GM04503 (cell line): ENCODE measurements around the gene XRCC3.

ENCODE experiments used
- DNase-seq: peaks from one replicate; pipeline ENCODE4 v3.0.0-alpha.2; 2012; ENCODE audit warnings: low read depth

Gene XRCC3

DNA sequence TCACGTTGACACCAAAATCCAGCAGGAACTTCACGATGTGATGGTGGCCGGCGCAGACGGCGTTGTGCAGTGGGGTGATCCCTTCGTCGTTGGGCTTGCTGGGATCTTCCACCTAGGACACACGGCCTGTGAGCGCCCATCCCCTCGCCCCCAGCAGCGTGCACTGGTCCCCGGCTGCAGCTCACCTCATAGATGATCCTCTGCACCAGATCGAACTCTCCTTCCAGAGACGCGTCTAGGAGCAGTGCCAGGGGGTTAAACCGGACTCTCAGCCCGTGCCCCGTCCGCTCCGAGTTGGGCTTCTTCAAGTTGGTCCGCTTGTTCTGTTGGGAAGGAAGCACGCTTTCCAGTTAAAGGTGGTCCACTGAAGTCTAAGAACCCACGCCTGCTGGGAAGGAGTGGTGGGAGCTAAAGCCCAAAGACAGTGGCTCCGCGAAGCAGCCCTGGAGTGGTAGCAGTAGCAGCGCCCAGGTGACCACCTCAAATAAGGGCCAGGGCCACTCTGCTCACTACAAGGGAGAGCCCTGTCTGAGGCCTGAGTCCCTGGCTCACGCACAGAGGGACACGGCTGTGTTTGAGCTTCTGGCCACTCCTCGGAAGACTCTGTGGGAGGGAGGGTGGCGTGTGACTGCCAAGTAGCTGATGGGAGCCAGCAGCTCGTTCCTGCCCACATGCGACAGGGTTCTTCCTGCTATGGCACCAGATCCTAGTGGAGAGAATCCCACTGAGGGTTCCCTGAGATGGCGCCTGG lies 23.6 kb upstream of the XRCC3 start:
- no peak for DNase-seq

GRCh38 chr14:103738166-103738565 lies 22.9 kb upstream of the XRCC3 start:
- no peak for DNase-seq

DNA sequence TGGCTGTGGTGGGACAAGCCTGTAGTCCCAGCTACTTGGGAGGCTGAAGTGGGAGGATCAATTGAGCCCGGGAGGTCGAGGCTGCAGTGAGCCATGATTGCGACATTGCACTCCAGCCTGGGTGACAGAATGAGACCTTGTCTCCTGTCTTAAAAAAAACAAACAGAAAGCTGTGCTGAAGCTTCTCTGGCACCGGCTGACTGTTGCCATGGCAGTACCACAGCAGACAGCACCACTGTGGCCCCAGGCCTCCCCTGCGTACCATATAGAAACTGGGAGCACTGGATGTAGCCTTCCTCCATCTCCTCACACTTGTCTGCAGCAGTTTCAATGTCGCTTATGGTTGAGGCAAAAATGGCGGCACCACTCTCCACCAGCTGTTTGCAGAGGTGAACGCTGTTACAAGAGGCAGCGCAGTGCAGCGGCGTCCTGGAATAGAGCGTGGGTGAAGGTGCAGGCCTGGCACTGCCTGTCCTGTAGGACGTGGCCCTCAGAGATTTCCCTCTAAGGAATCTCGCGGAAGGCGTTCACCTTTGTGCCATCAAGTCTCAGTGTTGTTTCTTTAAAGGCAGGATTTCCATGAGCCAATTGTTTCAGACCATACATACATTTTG lies 22.3 kb upstream of the XRCC3 start:
- no peak for DNase-seq

- DNase-seq = no peak
Measured at GRCh38 chr14:103736546-103737431, 21.5 kb upstream of the XRCC3 start.

DNA sequence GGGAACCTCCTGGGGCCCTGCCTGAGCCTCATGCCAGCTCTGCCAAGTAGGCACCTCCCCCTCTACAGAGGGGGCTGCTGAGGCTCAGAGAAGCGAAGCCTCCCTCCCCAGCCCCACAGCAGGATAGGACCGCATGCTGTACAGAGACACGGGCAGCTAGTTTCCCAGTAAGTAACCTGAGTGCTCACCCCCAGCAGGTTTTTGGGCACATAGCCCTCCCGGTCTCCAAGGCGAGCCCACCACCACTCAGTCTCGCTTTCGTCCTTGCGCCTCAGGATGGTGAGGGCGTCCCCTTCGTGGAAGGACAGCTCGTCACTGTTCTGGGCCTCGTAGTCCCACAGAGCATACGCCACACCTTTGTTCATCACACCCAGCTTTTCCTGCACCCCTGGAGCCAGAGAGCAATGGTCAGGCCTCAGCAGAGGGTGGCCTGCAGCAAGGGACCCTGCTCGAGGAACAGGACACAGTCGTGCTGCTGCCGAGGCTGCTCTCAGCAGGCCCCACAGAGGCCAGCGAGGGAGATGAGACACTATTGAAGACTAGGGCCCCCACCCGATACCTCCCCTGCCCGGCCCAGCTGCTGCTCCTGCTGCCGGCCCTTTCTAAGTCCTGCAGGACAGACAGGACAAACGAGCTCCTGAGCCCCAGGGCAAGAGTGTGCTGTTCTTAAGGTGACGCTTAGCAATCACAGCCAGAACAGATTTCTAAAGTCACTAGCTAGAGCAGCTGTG lies 20.7 kb upstream of the XRCC3 start:
- DNase-seq = no peak

DNA sequence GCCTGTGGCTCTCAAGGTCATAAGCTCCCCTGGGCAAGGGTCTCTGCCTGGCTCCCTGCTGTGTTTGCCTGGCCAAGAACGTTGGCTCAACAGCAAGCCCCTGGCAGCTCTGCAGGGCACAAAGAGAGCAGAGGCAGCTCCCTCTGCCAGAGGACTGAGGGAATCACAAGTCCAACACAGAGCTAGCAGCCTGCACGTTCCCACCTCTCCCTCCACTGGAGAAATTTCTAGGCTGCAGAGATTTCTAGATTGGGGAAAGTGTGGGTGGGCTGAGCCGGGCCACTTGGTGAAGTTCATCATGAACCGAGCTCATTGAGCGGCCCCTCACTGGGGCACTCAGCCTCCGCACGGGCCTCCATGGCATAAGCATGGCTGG lies 20.2 kb upstream of the XRCC3 start:
- no peak for DNase-seq

DNA sequence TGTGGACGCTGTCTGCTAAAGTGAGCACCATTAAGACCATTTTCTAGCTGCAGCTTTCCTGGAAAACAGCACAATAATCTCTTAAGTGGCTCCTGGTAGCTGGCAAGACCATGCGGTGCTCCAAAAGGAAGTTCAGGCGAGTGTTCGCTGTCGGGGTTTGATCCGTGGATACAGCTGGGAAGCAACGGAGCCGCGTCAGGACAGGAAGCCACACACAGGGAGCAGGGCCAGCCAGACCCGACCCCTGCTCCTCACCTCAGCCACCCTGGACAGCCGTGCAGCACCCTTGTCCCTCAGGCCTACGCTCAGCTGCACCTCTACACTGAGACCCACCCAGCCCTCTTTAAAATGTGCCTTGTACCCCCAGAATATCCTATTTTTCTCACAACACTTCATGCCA lies 19.8 kb upstream of the XRCC3 start:
- DNase-seq = no peak

DNA sequence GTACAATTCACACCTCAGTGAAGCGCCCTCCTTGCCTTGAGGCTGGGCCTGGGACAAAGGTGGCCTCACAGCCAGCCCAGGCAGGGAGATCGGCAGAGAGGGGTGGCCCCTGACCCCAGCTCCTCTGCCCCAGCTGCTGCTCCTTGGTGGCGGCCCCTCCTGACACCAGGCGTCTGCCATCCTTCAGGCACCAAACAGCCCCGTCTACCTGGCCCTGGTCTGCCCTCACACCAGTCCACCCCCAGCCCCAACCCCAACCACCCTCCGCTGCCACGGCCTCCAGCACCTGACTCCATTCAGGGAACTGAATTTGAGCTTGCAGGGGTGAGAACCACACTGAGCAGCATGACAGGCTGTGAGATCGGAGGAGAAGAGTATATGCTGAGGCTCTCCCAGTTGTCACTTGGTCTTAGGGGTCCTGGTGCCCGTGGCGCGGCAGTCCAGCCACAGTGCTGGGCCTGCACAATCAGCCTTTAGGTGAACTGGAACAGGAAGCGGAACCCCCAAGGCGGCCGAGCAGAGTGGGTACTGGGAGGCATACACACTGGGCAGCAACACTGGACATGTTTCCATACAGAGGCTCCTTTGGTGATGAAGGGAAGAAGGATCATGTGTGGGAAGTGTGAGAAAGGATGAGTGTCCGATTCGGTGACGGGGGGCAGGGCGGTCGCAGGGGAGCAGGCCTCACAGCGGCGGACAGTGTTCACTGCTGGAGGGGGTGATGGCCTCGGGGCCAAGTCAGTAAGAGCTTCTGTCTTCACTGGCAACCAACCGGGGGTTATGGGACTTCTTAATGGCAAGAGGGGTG lies 19.0 kb upstream of the XRCC3 start:
- DNase-seq = no peak

- DNase-seq = no peak
Measured at GRCh38 chr14:103733651-103734050, 18.4 kb upstream of the XRCC3 start.

DNA sequence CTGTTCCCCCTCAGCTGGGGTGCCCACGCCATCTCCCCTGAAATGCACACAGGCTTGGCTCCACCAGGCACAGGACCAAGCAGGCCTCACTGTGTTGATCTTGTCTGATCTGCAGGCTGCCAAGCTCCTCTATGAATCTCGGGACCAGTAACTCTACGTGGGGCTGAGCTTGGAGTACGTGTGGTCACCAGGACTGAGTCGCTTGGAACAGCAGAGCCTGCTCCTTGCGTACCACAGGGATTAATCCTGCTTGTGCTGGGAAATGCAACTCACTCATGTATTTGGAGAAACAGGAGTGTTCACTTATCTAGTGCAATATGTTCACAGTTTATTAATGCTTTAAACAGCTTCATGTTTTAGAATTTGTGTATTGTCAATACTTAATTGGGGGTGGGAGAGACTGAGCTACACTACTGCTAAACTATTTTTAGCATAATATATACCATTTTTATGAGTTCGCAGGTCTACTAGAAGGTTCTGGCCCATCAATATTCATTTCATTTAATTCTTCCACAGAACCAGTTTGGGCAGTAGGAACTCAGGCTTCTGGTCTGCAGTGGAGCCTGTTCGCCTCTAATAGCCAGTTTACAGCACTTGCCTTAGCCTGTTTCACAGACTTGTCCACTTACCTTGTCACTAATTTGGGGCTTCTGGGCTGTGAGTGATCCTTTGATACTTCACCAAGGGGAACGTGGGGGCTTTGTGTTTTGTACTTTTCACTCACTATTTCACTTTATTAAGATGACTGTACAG lies 17.8 kb upstream of the XRCC3 start:
- no peak for DNase-seq

DNA sequence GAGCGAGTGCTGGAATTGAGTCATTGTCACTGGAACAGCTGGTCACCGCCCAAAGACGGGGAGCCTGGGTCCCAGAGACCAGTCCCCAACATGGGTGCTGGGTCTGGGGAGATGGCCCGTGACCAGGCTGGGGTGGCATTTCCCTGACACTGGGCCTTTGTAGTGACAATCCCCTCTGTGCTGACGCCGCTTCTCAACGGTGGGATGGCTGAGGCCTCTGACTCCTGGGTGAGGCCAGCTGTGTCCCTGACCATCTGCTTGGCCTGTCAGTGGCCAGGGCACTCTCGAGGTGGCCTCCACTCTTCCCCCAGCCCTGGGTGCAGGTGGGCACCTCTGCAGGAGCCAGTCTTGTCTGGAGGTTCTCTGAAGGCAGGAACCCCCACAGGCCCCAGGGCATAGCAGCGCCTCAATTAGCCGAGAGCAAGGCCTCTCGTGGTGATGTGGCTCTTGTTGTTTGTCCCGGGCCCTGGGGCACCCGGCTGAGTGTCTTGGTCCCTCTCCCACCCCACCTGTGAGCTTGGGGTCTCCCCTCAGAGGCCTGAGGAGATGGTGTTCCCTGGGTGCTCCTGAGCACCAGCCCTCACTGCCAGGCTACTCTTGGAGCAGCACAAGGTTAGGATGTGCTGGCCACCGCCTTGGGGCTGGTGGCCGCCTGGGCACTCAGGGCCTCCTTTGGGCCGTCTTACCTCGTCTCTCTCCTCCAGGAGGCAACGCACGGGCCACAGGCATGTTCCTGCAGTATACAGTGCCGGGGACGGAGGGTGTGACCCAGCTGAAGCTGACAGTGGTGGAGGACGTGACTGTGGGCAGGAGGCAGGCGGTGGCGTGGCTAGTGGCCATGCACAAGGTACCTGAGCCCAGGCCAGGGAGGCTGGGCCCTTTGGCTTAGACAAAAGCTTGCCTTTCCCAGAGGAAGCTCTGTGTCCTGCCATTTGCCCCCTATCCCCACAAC lies 16.9 kb upstream of the XRCC3 start:
- DNase-seq = no peak

GRCh38 chr14:103731481-103731880 lies 16.2 kb upstream of the XRCC3 start:
- no peak for DNase-seq

- no peak for DNase-seq
Measured at GRCh38 chr14:103730490-103731035, 15.3 kb upstream of the XRCC3 start.

- DNase-seq = no peak
Measured at GRCh38 chr14:103729496-103730448, 14.5 kb upstream of the XRCC3 start.

- no peak for DNase-seq
Measured at GRCh38 chr14:103728721-103729120, 13.5 kb upstream of the XRCC3 start.

GRCh38 chr14:103728141-103728540 lies 12.9 kb upstream of the XRCC3 start:
- DNase-seq = no peak

DNA sequence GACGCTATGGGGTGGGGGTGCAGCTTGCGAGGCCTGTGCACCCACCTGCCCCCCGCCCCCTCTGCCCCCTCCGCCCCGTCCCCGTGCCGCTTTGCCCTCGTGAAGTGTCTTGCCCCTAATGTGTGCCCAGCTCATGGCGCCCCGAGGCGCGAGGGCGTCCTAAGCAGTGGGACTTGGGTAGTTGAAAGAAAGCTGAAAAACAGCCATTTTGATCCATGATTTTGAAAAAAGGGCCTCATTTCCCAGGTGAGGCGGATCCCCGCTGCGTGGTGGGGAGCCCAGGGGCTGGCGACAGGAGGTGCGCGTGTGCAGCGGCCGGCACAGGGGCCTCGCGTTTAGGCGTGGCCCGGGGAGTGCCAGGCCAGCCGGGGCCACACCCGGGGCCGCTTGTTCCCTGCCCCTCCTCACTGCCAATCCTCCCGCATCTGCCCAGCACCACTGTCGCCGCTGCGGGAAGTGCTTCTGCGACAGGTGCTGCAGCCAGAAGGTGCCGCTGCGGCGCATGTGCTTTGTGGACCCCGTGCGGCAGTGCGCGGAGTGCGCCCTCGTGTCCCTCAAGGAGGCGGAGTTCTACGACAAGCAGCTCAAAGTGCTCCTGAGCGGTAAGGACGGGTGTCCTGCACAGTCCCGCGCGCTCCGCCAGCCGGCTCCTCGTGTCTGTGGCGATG lies 12.2 kb upstream of the XRCC3 start:
- no peak for DNase-seq

- no peak for DNase-seq
Measured at GRCh38 chr14:103726474-103726873, 11.2 kb upstream of the XRCC3 start.
